Gastroesophageal sphincter (tissue), 4 donors: ENCODE measurements around the gene MUC5B. TPM values are rescaled to one million over a fixed set of nuclear protein-coding genes. Genes with fewer than 3 reads are reported as not detected.

Source experiments
- ATAC-seq: fragments of 150-250 bp; one replicate; pipeline ENCODE4 v1.9.1; 2016; ENCODE audit warnings: mild to moderate bottlenecking, moderate library complexity
- H3K27ac ChIP-seq, 4 donors: fragments of 200-600 bp; sonication (generic) in 3 of 4; 1 replicate in 3 of 4; 2 replicates in 1 of 4; pipeline ENCODE4 v1.5.1; 2016 to 2019
- H3K27me3 ChIP-seq: fragments of 200-600 bp; sonication (generic); one replicate; pipeline ENCODE4 v1.5.1; 2019
- H3K36me3 ChIP-seq, 2 donors: fragments of 200-600 bp; sonication (generic); one replicate each; pipeline ENCODE4 v1.5.1; 2019; ENCODE audit warnings: control low read depth in 1 of 2
- H3K4me1 ChIP-seq, 3 donors: fragments of 200-600 bp; sonication (generic); 1 replicate in 2 of 3; 2 replicates in 1 of 3; pipeline ENCODE4 v1.5.1; 2016 to 2019; ENCODE audit warnings: control low read depth in 2 of 3
- H3K4me3 ChIP-seq, 2 donors: fragments of 200-600 bp; sonication (generic); one replicate each; pipeline ENCODE4 v1.5.1; 2019; ENCODE audit warnings: mild to moderate bottlenecking in 1 of 2, moderate library complexity in 1 of 2
- H3K9me3 ChIP-seq, 3 donors: fragments of 200-600 bp; sonication (generic); one replicate each; pipeline ENCODE4 v1.5.1; 2017 to 2019; ENCODE audit warnings: control low read depth in 2 of 3
- CTCF ChIP-seq, 4 experiments: fragments of 200-600 bp in 2 of 4; fragments of 450-650 bp in 2 of 4; sonication (generic) in 1 of 4; IDR thresholded peaks; one replicate each; pipeline ENCODE4 v1.5.1; 2017 to 2019; ENCODE audit warnings: antibody characterized with exemption in 4 of 4, mild to moderate bottlenecking in 2 of 4, moderate library complexity in 2 of 4
- EP300 ChIP-seq: sonication (generic); formaldehyde crosslinking; IDR thresholded peaks from one replicate; pipeline ENCODE4 v1.6.1; 2017; ENCODE audit warnings: antibody characterized with exemption, mild to moderate bottlenecking
- POLR2A ChIP-seq, 2 donors: fragments of 450-650 bp; IDR thresholded peaks; one replicate each; pipeline ENCODE4 v1.6.1; 2017; ENCODE audit warnings: antibody characterized with exemption in 2 of 2, mild to moderate bottlenecking in 2 of 2, moderate library complexity in 1 of 2
- POLR2AphosphoS5 ChIP-seq: sonication (generic); formaldehyde crosslinking; IDR thresholded peaks from one replicate; pipeline ENCODE4 v1.6.1; 2017; ENCODE audit warnings: antibody characterized with exemption
- WGBS, 2 donors: methylation state at CpG; one replicate each; pipeline ENCODE4 v1.1.5; 2018; ENCODE audit warnings: low coverage in 1 of 2; 5-methylcytosine and 5-hydroxymethylcytosine counted together
- total RNA-seq, 4 donors: library from RNA; depleted of rRNA; stranded (reverse); fragments of >200 nt; gene quantifications; one replicate each; pipeline ENCODE4 v1.1.0, GENCODE V29; 2016

Gene MUC5B
- total RNA-seq, 4 donors from 2014 or later = 0.13 to 199 (median 0.60) TPM

- Histone ChIP-seq H3K9me3 (no peaks in the 10 kb centered on the region), H3K36me3 (no peaks in the 10 kb centered on the region), H3K27ac (no peak overlapping the region), H3K4me1 (peaks cover 0 to 11% (median 0%) of the 10 kb centered on the region in 3 donors), H3K4me3 (no peak overlapping the region), H3K27me3 (peaks cover 87% of the 10 kb centered on the region)
- no peak for ATAC-seq
- TF ChIP-seq CTCF (IDR thresholded peaks at IDR 0.05) = no peak
- TF ChIP-seq POLR2AphosphoS5 = no peak
- no peak for TF ChIP-seq EP300
- TF ChIP-seq POLR2A (IDR thresholded peaks at IDR 0.05) = no peak
- no CpG with 5 or more reads among the region's 16 CpGs for WGBS, 2 donors
Measured at GRCh38 chr11:1200611-1201191, 22.2 kb upstream of the MUC5B start.

DNA sequence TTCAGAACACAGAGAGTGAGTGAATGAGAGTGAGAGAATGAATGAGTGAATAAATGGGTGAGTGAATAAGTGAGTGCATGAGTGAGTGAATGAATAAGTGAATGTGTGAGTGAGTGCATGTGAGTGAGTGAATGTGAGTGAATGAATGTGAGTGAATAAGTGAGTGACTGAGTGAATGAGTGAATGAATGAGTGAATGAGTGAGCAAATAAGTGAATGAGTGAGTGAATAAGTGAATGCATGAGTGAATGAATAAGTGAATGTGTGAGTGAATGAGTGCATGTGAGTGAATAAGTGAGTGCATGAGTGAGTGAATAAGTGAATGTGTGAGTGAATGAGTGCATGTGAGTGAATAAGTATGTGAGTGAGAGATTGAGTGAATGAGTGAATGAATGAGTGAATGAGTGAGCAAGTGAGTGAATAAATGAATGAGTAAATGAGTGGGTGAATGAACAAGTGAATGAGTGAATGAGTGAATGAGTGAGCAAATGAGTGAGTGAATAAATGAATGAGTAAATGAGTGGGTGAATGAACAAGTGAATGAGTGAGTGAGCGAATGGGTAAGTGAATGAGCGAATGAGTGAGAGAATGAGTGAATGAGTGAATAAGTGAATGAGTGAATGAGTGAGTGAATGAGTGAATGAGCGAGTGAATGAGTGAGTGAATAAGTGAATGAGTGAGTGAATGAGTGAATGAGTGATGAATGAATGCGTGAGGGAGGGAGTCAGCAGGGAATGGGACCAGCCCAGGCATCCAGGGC, 21.3 kb upstream of the MUC5B start:
- ATAC-seq = no peak
- 79 to 88% methylated on average over 4 of the region's 4 CpGs for WGBS, 2 donors
- H3K4me3 ChIP-seq = no peak overlapping the region
- no peak for TF ChIP-seq POLR2A (IDR thresholded peaks at IDR 0.05)
- TF ChIP-seq EP300 = no peak
- TF ChIP-seq CTCF (IDR thresholded peaks at IDR 0.05) = no peak
- TF ChIP-seq POLR2AphosphoS5 = no peak
- H3K27ac ChIP-seq = no peak overlapping the region
- H3K9me3 ChIP-seq = no peaks in the 10 kb centered on the region
- no peaks in the 10 kb centered on the region for H3K36me3 ChIP-seq
- peaks cover 78% of the 10 kb centered on the region for H3K27me3 ChIP-seq
- peaks cover 0 to 11% (median 0%) of the 10 kb centered on the region in 3 donors for H3K4me1 ChIP-seq

GRCh38 chr11:1202154-1202775, 20.6 kb upstream of the MUC5B start:
- 24% methylated on average over 3 of the region's 18 CpGs; no CpG with 5 or more reads in 1 of the 2 donors for WGBS, 2 donors

DNA sequence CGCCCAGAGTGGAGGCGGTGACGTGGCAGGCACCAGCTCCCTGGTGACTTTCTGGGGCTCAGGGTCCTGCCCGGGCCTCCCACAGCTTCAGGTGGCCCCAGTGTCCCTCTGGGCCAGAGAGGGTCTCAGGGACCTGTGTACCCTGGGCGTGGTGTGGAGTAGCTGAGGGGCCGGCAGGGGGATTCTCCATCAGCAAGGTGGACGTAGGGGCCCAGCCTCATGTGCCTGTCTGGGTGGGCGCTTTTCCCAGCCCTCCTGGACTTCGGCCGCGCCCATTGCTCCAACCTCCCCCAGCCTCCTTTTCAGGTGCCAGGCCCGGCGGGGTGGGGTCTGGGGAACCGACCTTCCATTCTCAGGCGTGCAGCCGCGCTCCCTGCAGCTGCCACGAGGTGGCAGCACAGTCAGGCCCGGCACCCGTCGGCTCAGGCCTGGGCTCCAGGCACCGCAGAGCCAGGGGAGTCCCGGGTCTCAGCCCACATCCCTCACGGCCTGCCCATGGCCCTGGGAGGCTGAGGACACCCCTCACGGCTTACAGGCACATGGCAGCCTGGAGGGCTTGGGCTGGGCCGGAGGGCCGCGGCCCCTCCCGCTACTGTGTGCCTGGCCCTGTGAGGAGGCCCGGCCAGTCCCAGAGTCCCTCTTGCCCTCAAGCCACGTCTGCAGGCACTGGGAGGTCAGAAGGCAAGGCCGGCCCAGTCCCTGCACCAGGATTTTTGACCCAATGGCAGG, 19.9 kb upstream of the MUC5B start:
- H3K27ac ChIP-seq = no peak overlapping the region
- peaks cover 65% of the 10 kb centered on the region for H3K27me3 ChIP-seq
- peaks cover 0 to 11% (median 0%) of the 10 kb centered on the region in 3 donors for H3K4me1 ChIP-seq
- TF ChIP-seq CTCF (IDR thresholded peaks at IDR 0.05) (peak in 3 of 4 experiments; percentile 78 to 97 (median 90)), POLR2AphosphoS5 (no peak)
- WGBS, 2 donors = no CpG with 5 or more reads among the region's 32 CpGs
- H3K36me3 ChIP-seq = no peaks in the 10 kb centered on the region
- H3K4me3 ChIP-seq = no peak overlapping the region
- peak; percentile 54 for ATAC-seq
- no peaks in the 10 kb centered on the region for H3K9me3 ChIP-seq

More at GRCh38 chr11:1202154-1202775, 20.6 kb upstream of the MUC5B start:
- Histone ChIP-seq H3K4me1 (peaks cover 0 to 11% (median 0%) of the 10 kb centered on the region in 3 donors), H3K9me3 (no peaks in the 10 kb centered on the region), H3K36me3 (no peaks in the 10 kb centered on the region), H3K27ac (no peak overlapping the region), H3K27me3 (peaks cover 71% of the 10 kb centered on the region), H3K4me3 (no peak overlapping the region)
- TF ChIP-seq EP300 (no peak), CTCF (IDR thresholded peaks at IDR 0.05) (no peak), POLR2AphosphoS5 (no peak), POLR2A (IDR thresholded peaks at IDR 0.05) (no peak)
- no peak for ATAC-seq
